ENCODE measurements around the gene LIME1.

The LIME1 gene

GRCh38 chr20:63737945-63738686 is 1.7 kb downstream of the LIME1 start:
- DNase-seq (ENCODE audit: low read depth, low spot score): no peak

DNA sequence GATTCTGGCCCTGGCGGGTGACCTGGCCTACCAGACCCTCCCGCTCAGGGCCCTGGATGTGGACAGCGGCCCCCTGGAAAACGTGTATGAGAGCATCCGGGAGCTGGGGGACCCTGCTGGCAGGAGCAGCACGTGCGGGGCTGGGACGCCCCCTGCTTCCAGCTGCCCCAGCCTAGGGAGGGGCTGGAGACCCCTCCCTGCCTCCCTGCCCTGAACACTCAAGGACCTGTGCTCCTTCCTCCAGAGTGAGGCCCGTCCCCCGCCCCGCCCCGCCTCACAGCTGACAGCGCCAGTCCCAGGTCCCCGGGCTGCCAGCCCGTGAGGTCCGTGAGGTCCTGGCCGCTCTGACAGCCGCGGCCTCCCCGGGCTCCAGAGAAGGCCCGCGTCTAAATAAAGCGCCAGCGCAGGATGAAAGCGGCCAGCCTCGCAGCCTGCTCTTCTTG is 2.2 kb downstream of the LIME1 start:
- DNase-seq (ENCODE audit: low read depth, low spot score): no peak

DNA sequence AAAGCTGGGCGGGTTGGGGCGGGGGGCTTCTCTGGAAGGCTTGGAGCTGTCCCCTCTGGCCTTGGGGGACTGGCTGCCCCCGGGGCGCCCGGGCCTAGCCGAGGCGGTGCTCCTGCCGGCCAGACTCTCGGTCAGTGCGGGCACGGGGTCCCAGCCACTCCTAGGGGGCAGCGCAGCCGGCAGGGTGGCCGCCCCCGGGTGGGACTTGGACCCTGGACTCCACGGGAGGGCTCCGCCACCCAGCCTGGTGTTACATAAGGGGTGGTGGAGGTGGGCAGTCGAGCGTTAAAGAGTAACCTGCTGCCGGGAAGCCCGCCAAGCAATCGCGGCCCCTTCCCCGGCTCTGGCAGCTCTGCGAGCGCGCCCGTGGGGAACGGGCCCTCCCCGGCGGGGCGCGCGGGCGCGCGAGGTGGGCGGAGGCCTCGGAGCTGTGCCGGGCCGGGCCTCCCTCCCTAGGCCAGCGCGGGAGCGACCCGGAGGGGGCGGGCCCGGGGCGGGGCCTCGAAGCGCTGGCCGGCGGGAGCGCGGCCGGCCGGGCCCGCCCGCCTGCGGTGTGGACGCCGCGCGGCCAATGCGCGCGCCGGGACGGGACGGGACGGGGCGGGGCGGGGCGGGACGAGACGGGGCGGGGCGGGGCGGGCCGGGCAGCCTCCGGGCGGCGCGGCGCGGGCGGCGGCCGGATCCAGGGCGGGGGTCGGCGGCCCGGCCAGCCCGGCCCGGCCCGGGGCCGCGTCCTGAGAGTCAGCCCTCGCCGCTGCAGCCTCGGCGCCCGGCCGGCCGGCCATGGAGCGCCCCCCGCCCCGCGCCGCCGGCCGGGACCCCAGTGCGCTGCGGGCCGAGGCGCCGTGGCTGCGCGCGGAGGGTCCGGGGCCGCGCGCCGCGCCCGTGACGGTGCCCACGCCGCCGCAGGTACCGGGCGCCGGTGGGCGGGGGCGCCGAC is 2.9 kb downstream of the LIME1 start, which contains the start of gene SLC2A4RG:
Gene SLC2A4RG, plus strand, starts transcription at position 647 of the 940 bp plus-strand sequence. Its CDS starts 137 bp downstream, at position 784.
- DNase-seq (ENCODE audit: low read depth, low spot score): no peak

DNA sequence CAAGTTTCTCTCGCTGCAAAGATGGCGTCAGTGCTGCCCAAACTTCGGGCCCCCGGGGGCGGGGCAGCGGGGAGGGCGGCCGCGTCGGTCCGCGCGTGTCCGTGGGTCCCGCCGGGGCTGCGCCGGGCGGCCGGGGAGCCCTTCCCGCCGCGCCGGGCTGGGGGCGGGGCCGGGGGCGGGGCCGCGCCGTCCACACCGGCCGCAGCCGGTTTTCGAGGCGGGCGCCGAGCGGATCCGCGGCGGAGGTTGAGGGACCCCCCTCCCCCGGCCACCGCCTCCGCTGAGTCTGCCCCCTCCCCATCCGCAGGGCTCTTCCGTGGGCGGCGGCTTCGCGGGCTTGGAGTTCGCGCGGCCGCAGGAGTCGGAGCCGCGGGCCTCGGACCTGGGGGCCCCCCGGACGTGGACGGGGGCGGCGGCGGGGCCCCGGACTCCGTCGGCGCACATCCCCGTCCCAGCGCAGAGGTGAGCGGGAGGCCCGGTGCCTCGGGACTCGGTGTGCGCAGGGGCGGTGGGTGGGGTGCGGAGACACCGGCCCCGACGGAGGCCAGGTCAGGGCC is 3.7 kb downstream of the LIME1 start:
- no peak for DNase-seq (ENCODE audit: low read depth, low spot score)

- no peak for DNase-seq (ENCODE audit: low read depth, low spot score)
These were observed 4.3 kb downstream of the LIME1 start for GRCh38 chr20:63740627-63741353.

GRCh38 chr20:63741354-63741675 is 4.9 kb downstream of the LIME1 start:
- no peak for DNase-seq (ENCODE audit: low read depth, low spot score)

GRCh38 chr20:63741676-63742380 is 5.4 kb downstream of the LIME1 start:
- DNase-seq (ENCODE audit: low read depth, low spot score): no peak

GRCh38 chr20:63742381-63743024 is 6.0 kb downstream of the LIME1 start:
- no peak for DNase-seq (ENCODE audit: low read depth, low spot score)

- no peak for DNase-seq (ENCODE audit: low read depth, low spot score)
These were observed 6.9 kb downstream of the LIME1 start for GRCh38 chr20:63743210-63743970.

GRCh38 chr20:63744158-63744557 is 7.7 kb downstream of the LIME1 start:
- DNase-seq (ENCODE audit: low read depth, low spot score): no peak

GRCh38 chr20:63744574-63745423 is 8.3 kb downstream of the LIME1 start:
- DNase-seq (ENCODE audit: low read depth, low spot score): no peak

GRCh38 chr20:63745424-63745805 is 9.0 kb downstream of the LIME1 start:
- DNase-seq (ENCODE audit: low read depth, low spot score): no peak

DNA sequence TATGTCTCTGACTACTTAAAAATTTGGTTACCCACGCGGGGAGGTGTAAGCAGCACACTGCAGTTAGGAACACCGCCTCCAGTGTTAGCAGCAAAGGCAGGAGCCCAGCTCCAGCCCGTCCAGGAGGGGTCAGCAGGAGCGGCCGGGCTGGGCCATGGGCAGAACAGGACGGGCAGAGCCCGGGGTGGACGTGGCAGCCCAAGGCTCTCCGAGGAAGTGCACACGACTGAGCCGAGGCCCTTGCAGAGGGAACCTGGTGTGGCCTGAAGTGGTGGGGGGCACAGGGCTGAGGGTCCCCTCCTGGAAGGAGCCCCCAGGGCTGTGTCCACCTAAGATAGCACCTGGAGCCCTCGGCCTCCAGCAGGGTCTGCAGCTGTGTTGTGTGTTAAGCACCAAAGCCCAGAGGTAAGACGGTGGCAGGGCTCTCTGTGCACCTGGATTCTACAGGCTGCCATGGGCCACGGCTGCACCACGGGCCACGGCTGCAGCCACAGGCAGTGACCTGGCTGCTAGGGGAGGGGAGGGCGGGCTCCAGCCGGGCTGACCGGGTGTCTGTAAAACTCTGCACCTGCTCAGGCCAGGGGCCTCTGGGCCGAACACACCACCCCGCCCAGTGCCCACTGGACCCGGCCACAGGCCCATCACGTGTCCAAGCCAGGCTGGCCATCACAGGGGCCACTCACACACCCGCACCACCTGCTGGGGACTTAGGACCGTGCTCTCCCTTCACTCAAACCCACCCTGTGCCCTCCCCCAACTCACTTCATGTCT is 9.7 kb downstream of the LIME1 start:
- DNase-seq (ENCODE audit: low read depth, low spot score): no peak

DNA sequence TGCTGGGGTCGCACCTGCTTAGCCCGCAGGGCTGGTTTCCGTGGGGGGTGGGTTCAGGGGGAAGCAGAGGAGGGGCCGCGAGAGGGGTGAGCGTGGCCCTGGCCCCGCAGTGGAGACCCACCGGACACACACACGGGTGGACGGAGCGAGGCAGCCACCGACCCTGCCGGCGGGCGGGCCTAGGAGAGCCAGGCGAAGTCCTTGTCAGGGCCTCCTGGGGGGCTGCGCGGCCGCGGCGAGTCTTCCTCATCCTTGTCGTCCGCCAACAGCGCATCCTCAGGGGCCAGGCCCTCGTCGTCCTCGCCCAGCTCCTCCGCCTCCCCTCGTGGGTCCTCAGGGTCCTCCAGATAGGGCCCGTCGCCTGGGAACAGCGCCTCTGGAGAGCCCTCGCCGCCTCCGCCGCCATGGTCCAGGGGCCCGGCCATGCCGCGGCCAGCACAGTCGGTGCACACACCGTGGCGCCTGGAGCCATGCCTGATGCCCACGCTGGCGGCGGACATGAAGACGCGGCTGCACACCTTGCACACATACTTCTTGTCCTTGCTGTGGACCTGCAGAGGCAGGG is 10.4 kb downstream of the LIME1 start:
- no peak for DNase-seq (ENCODE audit: low read depth, low spot score)

- DNase-seq (ENCODE audit: low read depth, low spot score): no peak
These were observed 11.2 kb downstream of the LIME1 start for GRCh38 chr20:63747622-63748069.

DNA sequence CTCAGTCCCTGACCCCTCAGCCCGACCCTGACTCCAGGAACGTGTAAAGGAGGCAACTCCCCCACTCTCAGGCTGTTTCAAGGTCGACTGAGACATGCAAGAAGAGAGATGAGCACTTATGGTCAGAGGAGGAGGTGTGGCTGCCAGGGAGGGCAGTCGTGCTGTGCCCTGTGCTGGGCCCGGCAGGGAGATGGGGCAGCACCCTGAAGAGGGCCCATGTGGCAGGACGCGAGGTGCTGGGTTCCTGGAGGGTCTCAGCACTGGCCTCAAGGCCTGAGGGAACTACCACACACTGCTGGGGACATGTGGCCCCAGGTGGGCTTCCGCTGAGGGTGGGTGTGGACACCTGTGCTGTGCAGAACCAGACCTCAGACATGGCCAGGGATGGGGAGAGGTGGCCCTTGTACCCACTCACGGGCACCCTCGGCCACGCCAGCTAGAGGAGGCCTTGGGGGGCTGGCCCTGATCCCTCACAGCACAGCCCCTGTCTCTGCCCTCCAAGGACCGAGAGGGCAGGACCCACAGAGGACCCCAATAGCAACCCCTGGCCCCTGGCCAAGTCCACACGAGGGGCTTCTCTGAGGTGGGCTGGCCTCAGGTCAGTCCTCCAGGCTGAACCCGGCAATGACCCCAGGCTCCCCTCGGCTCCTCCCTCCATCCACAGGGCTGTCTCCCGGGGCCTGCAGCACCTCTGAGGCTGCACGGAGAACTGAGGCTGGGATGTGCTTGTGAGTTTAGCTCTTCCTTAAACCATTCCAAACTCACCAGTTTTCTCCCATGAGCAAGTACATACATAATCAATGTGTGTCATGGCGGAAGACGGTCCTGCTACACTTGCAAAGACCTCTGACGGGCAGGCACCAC is 11.8 kb downstream of the LIME1 start:
- no peak for DNase-seq (ENCODE audit: low read depth, low spot score)

DNA sequence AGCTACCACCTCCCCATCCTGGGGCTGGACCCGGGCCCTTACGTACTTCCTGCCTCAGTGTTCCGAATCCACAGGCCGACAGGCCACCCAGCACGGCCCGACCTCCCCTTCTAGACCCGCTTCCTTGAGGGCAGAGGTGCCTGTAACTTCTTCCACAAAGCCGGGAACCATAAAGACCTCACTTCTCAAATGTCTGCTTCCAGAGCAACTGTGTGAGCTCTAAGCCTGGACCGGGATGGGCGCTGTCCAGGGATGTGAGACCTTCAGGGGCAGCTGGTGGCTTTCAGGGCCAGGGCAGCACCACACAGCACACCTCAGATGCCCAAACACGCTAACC is 12.4 kb downstream of the LIME1 start:
- no peak for DNase-seq (ENCODE audit: low read depth, low spot score)

All from iPS DF 19.7 (cell line).